ENCODE measurements around the gene RTN4R. TPM values are rescaled to one million over a fixed set of nuclear protein-coding genes. Genes with fewer than 3 reads are reported as not detected.
"Not testable (repeated sequence)": the region's sequence is repeated elsewhere in the genome, so short reads cannot be mapped to it uniquely, and the experiment has no call there.

The RTN4R gene
- total RNA-seq, 1 donor from 2014 or later: 10.5 TPM

DNA sequence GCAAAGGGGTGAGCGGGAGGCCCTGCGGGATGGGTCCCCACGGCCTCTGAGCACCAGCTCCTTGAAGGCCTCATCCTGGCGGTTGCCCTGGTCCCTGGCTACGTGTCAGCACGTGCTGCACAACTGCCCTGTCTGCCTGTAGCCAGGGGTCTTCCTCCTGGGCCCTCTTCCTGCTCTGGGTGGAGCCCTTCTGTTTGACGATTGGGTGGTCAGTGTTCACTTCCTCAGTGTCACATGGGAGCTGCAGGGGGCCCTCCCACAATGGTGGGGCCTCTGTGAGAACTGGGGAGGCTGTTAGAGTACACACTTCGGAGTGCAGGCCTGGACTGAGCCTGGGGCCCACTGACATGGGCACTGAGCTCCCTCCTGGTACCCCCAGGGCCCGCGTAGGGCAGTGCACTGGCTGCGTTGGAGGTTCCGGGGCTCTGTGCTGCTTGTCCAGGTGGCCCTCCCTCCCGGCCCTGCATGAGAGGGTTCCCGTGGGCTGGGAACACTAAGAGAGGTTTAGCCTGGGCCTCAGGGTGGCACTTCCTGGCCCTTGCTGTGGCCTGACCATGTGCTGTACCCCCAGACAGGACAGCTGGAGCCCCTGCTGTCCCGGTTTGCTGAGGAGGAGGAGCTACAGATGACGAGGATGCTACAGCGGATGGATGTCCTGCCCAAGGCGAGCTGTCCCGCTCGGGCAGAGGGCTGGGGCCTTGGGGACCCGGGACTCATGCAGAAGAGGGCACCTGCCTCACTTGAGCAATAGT, 38.0 kb upstream of the RTN4R start:
- DNase-seq (ENCODE audit: low read depth): no peak

DNA sequence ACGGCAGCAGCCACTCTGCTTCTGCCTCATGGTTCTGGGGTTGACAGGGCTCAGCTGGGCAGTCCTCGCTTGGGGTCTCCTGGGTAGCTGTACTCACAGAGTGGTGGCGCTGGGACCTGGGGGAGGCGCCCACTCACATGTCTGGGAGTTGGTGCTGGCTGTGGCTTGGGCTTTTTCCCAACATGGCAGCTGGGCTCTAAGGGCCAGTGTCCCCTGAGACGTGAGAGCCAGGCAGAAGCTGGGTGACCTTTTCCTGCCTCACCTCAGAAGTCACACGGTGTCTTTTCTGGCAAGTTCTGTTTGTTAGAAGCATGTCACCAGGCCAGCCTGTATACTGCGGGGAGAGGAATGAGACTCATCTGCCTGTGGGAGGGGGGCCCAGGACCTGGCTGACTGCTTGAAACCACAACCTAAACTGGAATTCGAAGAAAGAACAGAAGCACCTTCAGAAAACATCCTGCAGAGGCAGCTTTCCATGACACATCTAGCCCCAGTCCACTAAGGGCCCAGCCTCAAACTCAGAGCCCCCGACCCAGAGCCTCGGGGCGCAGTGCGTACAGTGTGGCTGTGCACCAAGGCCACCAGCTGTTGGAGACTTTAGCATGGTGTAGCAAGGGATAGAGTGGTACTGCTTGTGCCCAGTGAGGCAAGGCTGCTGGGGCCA, 37.2 kb upstream of the RTN4R start:
- DNase-seq (ENCODE audit: low read depth): peak; percentile 19

DNA sequence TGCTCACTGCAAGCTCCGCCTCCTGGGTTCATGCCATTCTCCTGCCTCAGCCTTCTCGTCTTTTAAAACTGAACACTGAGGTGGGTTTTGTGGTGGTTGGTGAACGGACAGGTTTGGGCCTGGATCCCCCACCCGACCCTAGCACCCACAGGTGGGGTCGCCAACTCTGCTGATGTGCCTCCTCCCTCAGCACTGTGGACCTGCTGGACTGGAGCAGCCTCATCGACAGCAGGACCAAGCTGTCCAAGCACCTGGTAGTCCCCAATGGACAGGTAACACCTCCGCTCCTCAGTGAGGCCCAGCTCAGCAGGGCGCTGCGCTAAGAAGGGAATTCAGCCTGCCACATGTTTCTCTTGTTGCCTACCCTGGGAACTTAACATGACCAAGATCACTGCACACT, 36.5 kb upstream of the RTN4R start:
- DNase-seq (ENCODE audit: low read depth): no peak

DNA sequence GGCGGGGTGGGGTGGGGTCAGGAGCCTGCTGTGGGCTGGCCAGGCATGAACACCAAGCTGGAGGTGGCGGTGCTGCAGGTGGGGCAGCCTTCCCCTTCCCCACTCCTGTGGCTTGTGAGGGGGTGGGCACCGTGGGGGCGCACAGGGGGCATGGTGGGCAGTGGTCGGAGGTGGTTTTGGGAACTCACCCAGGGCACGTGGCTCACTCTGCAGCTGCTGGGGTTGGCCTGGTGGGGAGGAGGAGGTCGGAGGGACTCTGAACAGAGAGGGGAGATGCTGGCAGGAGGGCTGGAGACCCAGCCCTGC, 35.1 kb upstream of the RTN4R start:
- DNase-seq (ENCODE audit: low read depth): not testable (repeated sequence)

DNA sequence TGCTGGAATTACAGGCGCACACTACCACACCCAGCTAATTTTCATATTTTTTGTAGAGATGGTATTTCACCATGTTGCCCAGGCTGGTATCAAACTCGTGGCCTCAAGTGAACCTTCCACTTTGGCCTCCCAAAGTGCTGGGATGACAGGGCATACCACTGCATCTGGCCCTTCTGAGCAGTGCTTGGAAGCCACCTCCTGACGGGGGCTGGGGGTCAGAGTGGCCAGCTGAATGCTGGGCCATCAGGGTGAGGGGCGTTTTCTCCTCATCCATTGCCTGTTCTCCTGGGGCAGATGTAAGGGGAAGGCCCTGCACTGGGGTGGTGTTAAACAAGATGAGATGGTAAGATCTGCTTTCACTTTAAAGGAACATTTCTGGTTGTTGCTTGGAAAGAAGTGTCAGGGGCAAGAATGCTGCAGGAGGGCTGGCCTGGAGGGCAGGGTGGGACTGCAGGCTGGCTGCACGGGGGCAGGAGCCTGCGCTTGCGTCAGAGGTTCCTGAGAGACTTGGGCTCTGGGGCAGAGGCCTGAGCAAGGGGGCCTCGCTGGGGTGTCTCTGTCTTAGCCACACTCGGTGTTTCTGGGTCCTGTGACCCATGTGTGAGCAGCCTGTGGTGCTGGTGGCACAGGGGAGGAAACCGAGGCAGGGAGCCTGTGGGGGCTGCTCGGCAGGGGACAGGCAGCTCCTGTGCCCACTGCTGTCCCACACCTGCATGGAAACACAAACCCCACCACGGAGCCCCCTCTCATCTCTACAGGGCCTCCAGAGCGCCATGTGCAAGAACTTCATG, 34.5 kb upstream of the RTN4R start:
- DNase-seq (ENCODE audit: low read depth): no peak

DNA sequence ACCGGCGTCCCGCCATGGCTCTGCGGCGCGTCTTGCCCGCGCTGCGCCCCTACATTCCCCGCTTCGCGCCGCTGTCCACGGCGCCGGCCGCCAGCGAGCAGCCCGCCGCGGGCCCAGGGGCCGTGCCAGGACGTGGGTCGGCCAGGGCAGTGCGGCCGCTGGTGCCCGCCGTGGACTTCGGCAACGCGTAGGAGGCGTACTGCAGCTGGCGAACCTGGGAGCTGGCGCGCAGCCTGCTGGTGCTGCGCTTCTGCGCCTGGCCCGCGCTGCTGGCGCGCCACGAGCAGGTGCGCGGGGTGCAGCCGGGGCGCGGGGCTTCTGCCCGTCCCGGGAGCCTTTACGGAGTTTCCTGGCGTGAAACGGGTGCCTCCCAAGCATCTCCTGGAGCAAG, 31.6 kb upstream of the RTN4R start:
- peak; percentile 28 for DNase-seq (ENCODE audit: low read depth)

DNA sequence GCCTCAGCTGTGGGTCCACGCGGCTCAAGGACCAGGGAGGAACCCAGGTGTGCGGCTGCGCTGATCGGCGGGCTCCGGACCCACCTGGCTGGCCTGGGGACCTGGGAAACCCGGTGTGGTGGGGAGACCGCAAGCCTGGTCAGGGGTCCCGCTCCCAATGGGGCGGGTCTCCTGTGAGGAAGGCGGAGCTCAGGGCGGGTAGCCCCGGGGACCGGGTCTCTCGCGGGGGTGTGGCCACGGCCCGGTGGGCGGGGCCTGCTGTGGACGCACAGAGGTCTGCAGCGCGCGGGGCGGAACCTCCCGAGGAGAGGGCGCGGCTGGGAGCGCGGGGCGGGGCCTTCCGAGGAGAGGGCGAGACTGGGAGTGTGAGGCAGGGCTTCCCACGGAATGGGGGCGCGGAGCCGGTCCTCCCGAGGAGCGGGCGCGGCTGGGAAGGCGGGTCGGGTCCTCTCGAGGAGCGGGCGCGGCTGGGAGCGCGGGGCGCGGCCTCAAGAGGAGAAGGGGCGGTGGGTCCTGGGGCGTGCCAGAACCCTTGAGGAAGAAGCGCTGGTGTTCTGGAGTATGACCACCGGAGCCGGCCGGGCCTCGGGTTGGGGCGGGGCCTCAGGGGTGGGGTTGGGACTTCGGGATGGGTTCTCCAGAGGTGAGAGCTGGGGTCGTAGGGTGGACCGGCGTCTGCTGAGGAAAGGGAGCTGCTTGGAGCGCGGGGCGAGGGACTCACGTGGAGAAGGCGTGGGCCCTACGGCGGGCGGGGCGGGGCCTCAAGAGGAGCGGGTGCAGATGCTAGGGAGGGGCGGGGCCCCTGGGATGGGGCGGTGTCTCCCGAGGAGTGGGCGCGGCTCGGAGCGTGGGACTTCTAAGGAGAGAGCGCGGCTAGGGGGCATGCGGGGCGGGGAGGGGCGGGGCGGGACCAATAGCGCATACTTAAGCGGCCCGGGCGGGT, 31.0 kb upstream of the RTN4R start:
- DNase-seq (ENCODE audit: low read depth): peak; percentile 38

DNA sequence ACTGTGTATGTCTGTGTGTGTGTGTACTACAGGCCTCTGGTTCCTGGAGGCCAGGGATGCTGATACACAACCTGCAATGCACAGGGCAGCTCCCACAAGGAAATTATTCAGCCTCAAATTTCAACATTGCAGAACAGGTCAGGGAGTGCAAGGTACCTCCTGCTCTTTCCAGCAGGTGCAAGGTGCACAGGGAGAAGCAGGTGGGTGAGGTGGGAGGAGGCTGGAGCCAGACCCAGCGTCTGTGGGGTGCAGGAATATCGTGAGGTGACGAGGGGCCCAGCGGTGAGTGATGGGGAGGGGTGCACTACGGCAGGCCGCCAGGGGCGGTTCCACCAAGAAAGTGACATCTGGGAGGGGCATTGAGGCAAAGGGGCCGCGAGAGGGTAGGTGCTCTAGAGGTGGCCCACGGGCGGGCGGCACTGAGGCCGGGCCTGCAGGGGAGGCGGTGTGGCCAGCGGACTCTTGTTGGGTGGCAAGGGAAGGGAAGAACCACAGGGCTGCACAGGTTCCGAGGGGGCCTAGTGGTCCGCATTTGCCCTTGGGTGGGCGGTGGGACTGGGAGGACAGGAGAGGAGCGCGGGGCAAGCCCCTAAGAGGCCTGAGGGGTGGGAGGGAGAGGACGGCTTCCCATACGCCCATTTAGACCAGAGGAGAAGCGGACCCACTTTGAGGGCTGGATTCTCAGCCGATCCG, 30.1 kb upstream of the RTN4R start:
- DNase-seq (ENCODE audit: low read depth): no peak

DNA sequence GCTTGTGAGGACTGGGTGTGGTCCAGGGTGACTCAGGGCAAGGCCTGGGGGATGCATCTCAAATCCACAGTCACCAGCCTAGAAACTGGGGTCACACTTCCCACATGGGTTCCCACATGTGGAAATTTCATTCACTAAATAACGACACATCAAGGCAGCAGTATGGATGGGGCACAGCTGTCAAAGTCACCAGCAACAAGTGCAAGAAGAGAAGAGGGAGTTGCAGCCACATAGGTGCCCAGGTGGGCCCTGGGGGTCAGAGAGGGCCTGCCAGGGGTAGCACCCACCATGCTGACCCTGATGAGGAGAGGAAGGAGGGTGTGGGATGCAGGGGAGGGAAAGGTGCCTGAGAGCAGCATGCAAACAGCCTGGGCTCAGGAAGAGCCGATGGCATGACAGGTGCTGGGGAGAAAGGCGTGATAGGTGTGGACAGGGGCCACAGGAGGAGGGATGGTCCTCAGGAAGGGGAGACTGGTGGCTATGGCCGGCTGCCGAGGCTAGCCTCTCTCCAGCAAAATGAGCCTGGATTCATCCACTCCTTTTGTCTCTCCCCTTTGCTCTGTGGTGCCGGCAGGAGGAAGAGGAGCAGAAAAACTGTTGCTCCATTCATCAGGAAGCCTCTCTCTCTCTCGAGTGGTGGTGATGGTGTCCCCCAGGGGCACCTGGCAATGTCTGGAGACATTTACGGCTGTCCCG, 29.4 kb upstream of the RTN4R start:
- no peak for DNase-seq (ENCODE audit: low read depth)

DNA sequence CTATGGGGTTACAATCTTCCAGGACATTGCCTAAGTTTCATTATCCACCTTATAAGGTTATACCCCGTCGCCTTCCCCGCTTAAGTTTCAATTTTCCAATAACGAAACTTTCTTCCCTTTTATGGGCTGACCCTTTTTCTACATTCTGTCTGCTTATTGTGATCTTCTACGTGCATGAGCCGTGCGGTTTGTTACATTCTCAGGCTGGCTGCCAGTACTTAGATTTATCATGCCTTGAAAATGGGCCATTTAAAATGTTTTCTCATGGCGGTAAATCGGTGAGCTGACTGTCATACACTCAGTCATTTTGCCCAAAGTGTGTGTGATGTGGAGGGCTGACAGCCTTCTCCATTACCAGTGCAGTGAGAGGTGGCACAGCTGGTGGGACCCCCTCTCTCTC, 28.5 kb upstream of the RTN4R start:
- no peak for DNase-seq (ENCODE audit: low read depth)

DNA sequence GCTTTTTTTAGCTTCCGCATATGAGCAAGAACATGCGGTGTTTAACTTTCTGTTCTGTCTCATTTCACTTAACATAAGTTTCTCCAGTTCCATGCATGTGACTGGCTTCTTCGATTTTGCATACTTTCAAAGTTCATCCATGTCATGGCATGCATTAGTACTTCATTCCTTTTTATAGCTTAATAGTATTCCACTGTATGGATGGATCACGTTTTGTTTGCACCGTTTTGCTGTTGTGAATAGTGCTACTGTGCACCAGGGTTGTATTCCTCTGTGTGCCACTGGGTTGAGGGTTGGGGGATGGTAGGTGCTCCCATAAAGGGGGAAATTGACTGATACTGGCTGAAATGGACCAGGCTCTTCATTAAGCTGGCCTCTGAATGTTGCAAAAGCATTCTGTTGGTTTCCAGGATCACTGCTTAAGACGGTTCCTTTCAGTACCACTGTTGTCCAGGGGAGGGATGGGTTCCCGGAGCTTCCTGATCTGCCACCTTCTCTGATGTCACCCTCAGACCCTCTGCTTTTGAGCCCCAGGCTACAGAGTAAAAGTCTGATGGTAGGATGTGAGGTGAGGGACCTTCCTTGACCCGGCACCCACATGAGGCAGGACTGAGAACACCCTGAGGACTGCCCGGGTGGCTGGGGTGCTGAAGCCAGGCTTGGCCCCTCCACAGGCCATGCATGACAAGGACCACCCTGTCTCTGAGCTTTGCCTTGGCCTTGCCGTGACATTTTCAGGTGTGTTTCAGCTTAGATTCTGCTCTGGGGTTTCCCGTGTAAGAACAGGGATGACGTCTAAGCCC, 27.3 kb upstream of the RTN4R start:
- no peak for DNase-seq (ENCODE audit: low read depth)

DNA sequence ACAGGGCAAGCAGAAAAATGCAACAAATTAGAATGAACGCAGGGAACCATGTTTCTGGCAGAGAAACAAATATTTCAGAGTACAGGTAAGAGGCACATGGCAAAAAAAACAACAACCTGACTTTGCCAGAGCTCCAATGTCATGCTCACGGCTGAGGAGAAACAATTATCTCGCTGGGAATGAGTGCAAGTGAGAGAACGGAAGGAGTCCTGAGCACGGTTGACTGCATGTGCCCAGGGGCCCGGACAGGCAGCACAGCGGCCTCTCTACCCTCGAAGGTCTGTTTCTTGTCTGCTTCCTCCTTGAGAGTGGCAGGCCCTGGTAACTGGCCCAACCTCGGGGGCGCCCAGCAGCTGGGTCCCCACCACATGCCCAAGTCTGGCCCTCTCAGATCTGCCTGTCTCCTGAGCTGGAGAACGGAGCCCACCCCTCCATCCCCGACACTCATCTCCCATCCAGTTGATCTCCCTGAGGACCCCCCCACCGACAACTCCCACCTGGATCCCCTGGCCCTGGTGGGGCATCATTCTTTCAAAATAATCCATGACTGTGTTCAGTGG, 24.6 kb upstream of the RTN4R start:
- DNase-seq (ENCODE audit: low read depth): no peak

DNA sequence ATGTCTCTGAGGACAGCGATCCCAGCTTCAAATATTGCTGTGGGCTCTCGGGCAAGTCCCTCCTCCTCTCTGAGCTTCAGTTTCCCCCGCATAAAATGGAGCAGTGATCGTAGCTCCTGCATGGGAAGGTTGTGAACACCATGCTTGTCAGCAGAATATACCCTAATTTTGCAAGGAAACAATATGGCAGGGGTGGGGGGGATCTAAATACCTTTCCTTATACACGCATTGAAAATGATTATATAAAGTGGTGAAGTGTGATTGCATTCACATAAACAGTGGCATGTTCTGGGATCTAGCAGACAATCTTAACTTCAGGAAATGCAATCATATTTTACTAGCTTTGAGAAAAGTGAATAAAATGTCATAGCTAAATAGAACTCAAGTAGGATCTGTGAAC, 24.0 kb upstream of the RTN4R start:
- no peak for DNase-seq (ENCODE audit: low read depth)

DNA sequence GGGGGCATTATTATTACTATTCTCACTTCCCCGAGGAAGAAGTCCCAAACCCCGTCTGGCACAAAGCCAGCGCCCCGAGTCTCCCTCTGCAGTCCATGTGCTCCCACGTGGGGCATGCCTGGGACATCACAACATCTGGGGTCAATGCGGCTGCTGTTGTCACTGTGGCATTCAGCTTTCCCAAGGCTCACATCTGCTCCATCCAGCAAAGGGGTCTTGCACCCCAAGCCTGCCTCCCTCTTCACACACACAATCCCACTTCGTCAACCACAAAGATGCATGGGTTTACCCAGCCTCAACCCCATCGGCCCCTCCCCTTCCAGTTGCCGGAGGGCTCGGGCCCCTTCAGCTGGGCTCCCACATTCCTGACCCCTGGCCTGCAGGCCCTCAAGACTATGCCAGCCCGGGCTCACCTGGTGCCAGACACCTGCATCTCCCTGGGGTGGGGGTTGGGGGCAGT, 23.5 kb upstream of the RTN4R start:
- DNase-seq (ENCODE audit: low read depth): no peak

DNA sequence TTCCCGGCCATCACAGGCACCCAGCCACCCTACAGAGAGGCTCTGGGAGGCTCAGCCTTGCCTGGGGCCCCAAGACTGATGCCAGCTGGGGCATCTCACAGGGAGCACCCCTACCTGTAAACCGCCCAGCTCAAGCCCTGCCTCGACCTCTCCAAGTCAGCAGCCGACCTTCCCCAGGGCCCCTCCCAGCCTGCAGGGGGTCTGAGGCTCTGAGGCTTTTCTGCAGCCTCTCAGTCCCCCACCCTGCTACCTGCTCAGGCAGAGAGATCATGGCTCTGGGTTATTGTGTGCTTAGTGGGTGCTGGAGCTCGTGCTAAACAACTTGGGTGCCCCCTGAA, 23.1 kb upstream of the RTN4R start:
- no peak for DNase-seq (ENCODE audit: low read depth)

DNA sequence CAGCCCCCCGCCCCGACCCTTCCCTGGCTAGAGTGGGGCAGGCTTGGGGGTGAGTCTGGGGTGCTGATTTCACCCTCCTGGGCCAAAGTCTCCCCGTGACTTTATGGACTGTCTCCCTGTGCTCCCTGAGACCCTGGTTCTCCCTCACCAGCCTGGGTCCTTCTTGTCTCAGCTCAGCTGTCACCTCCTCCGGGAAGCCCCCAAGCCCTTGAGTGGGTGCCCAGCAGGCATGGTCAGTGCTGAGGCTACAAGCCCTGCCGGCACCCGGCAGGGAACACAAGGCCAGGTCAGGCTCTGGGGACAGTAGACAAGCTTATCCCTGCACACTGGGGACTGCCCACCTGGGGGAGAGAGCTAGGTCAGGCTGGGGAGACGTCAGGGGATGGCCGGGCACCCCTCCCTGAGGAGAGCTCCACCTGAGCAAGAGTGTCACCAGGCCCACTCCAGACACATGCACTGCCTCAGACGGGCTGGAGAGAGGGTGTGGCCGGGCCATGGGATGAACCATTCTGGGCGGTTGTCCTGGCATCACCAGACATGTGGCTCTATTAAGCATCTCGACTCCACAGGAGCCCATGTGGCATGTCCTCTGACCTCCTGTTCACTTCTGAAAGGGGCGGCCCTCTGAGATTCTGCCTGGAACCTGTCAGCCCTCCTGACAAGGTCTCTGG, 22.6 kb upstream of the RTN4R start:
- no peak for DNase-seq (ENCODE audit: low read depth)

DNA sequence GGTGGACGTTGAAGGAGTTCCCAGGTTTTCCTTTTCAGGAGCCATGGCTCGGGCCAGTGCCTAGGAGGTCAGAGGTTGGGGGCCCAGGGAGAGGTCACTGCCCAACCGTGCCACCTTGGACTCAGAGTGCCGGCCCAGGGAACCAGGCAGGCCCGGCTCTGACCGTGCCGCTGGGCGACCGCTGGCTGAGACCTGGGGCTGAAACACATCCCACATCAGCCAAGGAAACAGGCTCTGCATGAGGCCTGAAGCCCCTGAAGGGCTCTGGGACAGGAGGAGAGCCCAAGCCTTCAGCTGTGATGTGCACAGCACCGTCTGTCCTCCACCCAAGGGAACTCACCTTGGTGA, 21.9 kb upstream of the RTN4R start:
- no peak for DNase-seq (ENCODE audit: low read depth)

Data from myocyte (in vitro differentiated cells).